ENCODE measurements around the gene TGFA. TPM values are rescaled to one million over a fixed set of nuclear protein-coding genes. Genes with fewer than 3 reads are reported as not detected.

Gene TGFA
- total and polyA plus RNA-seq, 10 of the 15 experiments (the other 5 are each of a cell fraction or from before 2014, with no cell fraction given): 0.03 to 0.23 TPM; not detected in 8

- SMC1A ChIA-PET (ENCODE audit: uncharacterized antibody, unreplicated experiment): no interaction called here
- POLR2A ChIA-PET: no interaction called here
- BruUV-seq (replicated peaks): no TSS peak
Measured at GRCh38 chr2:70537840-70538239, 15.8 kb downstream of the TGFA start.

More at GRCh38 chr2:70537840-70538239, 15.8 kb downstream of the TGFA start:
- no peaks in the 10 kb centered on the region for H3K9me3 ChIP-seq (replicated peaks; ENCODE audit: control insufficient read depth, insufficient read depth, low read length)
- in situ Hi-C loops (cut with MboI): no loop called here
- no peak for TF ChIP-seq NFXL1 (IDR thresholded peaks at IDR 0.05; ENCODE audit: borderline replicate concordance)
- no peak for TF ChIP-seq MTA2 (IDR thresholded peaks at IDR 0.05; ENCODE audit: low read depth)
- no peak for TF ChIP-seq JUNB (IDR thresholded peaks at IDR 0.05)
- TF ChIP-seq ZBTB33 (IDR thresholded peaks at IDR 0.05): no peak
- TF ChIP-seq BMI1 (IDR thresholded peaks at IDR 0.05; ENCODE audit: borderline replicate concordance): no peak
- TF ChIP-seq ATF3 (IDR thresholded peaks at IDR 0.05; ENCODE audit: borderline replicate concordance, extremely low read depth, low read depth, low read length): no peak
- TF ChIP-seq LARP7 (IDR thresholded peaks at IDR 0.05): no peak
- TF ChIP-seq CBX3 (IDR thresholded peaks at IDR 0.05; ENCODE audit: borderline replicate concordance, low read depth): no peak
- no peak for TF ChIP-seq ZNF622 (IDR thresholded peaks at IDR 0.05)
- no peak for TF ChIP-seq MEF2B (IDR thresholded peaks at IDR 0.05; ENCODE audit: partially characterized antibody, poor library complexity, severe bottlenecking)
- TF ChIP-seq KAT2A (conservative IDR thresholded peaks at IDR 0.05; ENCODE audit: control insufficient read depth, low read depth, low read length): no peak
- TF ChIP-seq GABPA (IDR thresholded peaks at IDR 0.05; ENCODE audit: low read depth): no peak
- TF ChIP-seq POLR2AphosphoS2 (IDR thresholded peaks at IDR 0.05; ENCODE audit: low read depth, low read length): no peak
- TF ChIP-seq USF2 (IDR thresholded peaks at IDR 0.05; ENCODE audit: borderline replicate concordance, low read depth, low read length): no peak
- TF ChIP-seq NFYB (IDR thresholded peaks at IDR 0.05; ENCODE audit: insufficient read depth, low read depth, low read length): no peak
- TF ChIP-seq ATF2 (IDR thresholded peaks at IDR 0.05; ENCODE audit: low read length): no peak
- TF ChIP-seq NR2C1 (IDR thresholded peaks at IDR 0.05): no peak
- TF ChIP-seq RCOR1 (conservative IDR thresholded peaks at IDR 0.05; ENCODE audit: low read depth, low read length): no peak
- no peak for TF ChIP-seq E2F4 (IDR thresholded peaks at IDR 0.05; ENCODE audit: low read depth, low read length)
- TF ChIP-seq SMAD1 (IDR thresholded peaks at IDR 0.05; ENCODE audit: low read depth, partially characterized antibody): no peak
- no peak for ATAC-seq
- no peaks in the 10 kb centered on the region for H3K36me3 ChIP-seq (ENCODE audit: control insufficient read depth in 2 of 2, insufficient read depth in 2 of 2, low read length in 1 of 2)
- ChIA-PET CTCF (no interaction called here), RAD21 (ENCODE audit: unreplicated experiment) (no interaction called here)
- H3K27me3 ChIP-seq (replicated peaks in 1 of 2; ENCODE audit: control insufficient read depth in 2 of 2, insufficient read depth in 2 of 2, low read length in 1 of 2): peaks cover 0 to 3% of the 10 kb centered on the region in 2 experiments; a peak in 2 of 4 replicates
- intact Hi-C loops (cut with micrococcal nuclease; ENCODE audit: unreplicated experiment): no loop called here
- H3K27ac ChIP-seq (ENCODE audit: control insufficient read depth, insufficient read depth): no peak overlapping the region
- H3K4me2 ChIP-seq (ENCODE audit: control insufficient read depth, insufficient read depth): no peak overlapping the region
- no peaks in the 10 kb centered on the region for H3K79me2 ChIP-seq (ENCODE audit: control insufficient read depth, insufficient read depth, low read length)
- 0% methylated on average over 1 of the region's 1 CpG for WGBS (ENCODE audit: insufficient coverage, insufficient replicate concordance, low lambda C conversion rate, missing lambda C conversion rate)
- no peak overlapping the region for H3K9ac ChIP-seq (ENCODE audit: control insufficient read depth, insufficient read depth, low read length)
- no peak for DNase-seq (ENCODE audit: low read depth, low spot score)
- H3K4me3 ChIP-seq: no peak overlapping the region
- no peaks in the 10 kb centered on the region for H4K20me1 ChIP-seq (ENCODE audit: control insufficient read depth, insufficient read depth)
- no peak overlapping the region for H2AFZ ChIP-seq (ENCODE audit: control insufficient read depth, low read depth, low read length)
- no peaks in the 10 kb centered on the region for H3K4me1 ChIP-seq (ENCODE audit: control insufficient read depth, insufficient read depth, low read length)
- no peak for FAIRE-seq
